Gastrocnemius medialis (tissue), 4 donors: ENCODE measurements around the gene NR6A1. TPM values are rescaled to one million over a fixed set of nuclear protein-coding genes. Genes with fewer than 3 reads are reported as not detected.

Source experiments
- ATAC-seq, 2 donors: fragments of 150-250 bp; one replicate each; pipeline ENCODE4 v1.9.1; 2016
- DNase-seq, 2 donors: peaks; one replicate each; pipeline ENCODE4 v3.0.0-alpha.2; 2019
- H3K27ac ChIP-seq, 4 donors: fragments of 200-600 bp; sonication (generic); 1 replicate in 1 of 4; 2 replicates in 3 of 4; pipeline ENCODE4 v1.5.1; 2016 to 2018; ENCODE audit warnings: mild to moderate bottlenecking in 2 of 4, moderate library complexity in 1 of 4
- H3K27me3 ChIP-seq, 3 donors: fragments of 200-600 bp; sonication (generic) in 2 of 3; 1 replicate in 1 of 3; 2 replicates in 2 of 3; pipeline versions ENCODE4 v1.5.1 to v1.6.0; 2016 to 2019; ENCODE audit warnings: mild to moderate bottlenecking in 1 of 3, moderate library complexity in 1 of 3
- H3K36me3 ChIP-seq, 2 donors: fragments of 200-600 bp; sonication (generic) in 1 of 2; one replicate each; pipeline ENCODE4 v1.5.1; 2017 to 2018
- H3K4me1 ChIP-seq, 2 donors: fragments of 200-600 bp; sonication (generic) in 1 of 2; one replicate each; pipeline ENCODE4 v1.5.1; 2016 to 2017; ENCODE audit warnings: mild to moderate bottlenecking in 2 of 2
- H3K4me3 ChIP-seq, 4 donors: fragments of 200-600 bp; sonication (generic) in 3 of 4; 1 replicate in 1 of 4; 2 replicates in 3 of 4; pipeline ENCODE4 v1.5.1; 2016 to 2019; ENCODE audit warnings: mild to moderate bottlenecking in 2 of 4
- H3K9me3 ChIP-seq, 3 donors: fragments of 200-600 bp; sonication (generic) in 2 of 3; 1 replicate in 1 of 3; 2 replicates in 2 of 3; pipeline ENCODE4 v1.5.1; 2016 to 2019
- POLR2A ChIP-seq, 2 donors: fragments of 450-650 bp; IDR thresholded peaks; one replicate each; pipeline ENCODE4 v1.6.1; 2017; ENCODE audit warnings: antibody characterized with exemption in 2 of 2, mild to moderate bottlenecking in 2 of 2, moderate library complexity in 2 of 2
- in situ Hi-C, 4 donors: fragments of 200-750 bp; cut with MboI; loops; one replicate each; pipeline versions ENCODE4 v1.15.0 to v1.8.0; 2017; ENCODE audit warnings: low sequenced_read_pairs in 4 of 4
- intact Hi-C: fragments of 100-400 bp; cut with DNase I; formaldehyde crosslinking; loops from one replicate; pipeline ENCODE4 v1.15.1; 2023; ENCODE audit warnings: low total_unique reads
- total RNA-seq, 4 donors: library from RNA; depleted of rRNA; stranded (reverse); fragments of >200 nt; gene quantifications; one replicate each; pipeline versions ENCODE4 v1.1.0 to v1.2.3, GENCODE V29; 2016
- TF ChIP-seq, protein P1 (sequence below), 5 experiments: fragments of 450-650 bp in 3 of 5; fragments of 200-600 bp in 2 of 5; sonication (generic) in 2 of 5; IDR thresholded peaks in 4 of 5; conservative IDR thresholded peaks in 1 of 5; 1 replicate in 4 of 5; 2 replicates in 1 of 5; pipeline ENCODE4 v1.5.1; 2016 to 2019; ENCODE audit warnings: antibody characterized with exemption in 5 of 5, mild to moderate bottlenecking in 3 of 5, moderate library complexity in 3 of 5

The NR6A1 gene
- total RNA-seq, 4 donors from 2014 or later = 0.58 to 5.6 (median 2.1) TPM

DNA sequence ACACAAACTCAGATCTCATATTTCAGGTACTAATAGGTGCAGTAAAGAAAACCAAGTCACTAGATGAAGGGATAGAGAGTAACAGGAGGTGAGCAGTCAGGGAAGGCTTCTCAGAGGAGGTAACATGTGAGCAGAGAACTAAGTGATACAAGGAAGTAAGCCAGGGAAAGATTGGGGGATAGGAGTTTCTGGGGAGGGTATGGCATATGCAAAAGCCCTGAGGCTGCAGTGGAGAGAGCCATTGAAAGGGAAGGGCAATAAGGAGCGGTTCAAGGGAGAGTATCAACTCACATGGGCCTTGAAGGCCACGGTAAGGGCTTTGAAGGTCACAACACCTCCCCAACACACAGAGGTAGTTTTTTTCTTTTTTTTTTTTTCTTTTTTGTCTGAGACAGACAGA, 12.7 kb upstream of the NR6A1 start:
- Histone ChIP-seq H3K4me1 (peaks cover 23 to 25% of the 10 kb centered on the region in 2 donors), H3K36me3 (no peaks in the 10 kb centered on the region), H3K4me3 (no peak overlapping the region), H3K9me3 (no peaks in the 10 kb centered on the region), H3K27ac (peak overlapping the region; percentile 39 to 60 (median 55)), H3K27me3 (no peaks in the 10 kb centered on the region)
- intact Hi-C loops (no loop called here), in situ Hi-C loops (no loop called here)
- TF ChIP-seq, protein P1, sequence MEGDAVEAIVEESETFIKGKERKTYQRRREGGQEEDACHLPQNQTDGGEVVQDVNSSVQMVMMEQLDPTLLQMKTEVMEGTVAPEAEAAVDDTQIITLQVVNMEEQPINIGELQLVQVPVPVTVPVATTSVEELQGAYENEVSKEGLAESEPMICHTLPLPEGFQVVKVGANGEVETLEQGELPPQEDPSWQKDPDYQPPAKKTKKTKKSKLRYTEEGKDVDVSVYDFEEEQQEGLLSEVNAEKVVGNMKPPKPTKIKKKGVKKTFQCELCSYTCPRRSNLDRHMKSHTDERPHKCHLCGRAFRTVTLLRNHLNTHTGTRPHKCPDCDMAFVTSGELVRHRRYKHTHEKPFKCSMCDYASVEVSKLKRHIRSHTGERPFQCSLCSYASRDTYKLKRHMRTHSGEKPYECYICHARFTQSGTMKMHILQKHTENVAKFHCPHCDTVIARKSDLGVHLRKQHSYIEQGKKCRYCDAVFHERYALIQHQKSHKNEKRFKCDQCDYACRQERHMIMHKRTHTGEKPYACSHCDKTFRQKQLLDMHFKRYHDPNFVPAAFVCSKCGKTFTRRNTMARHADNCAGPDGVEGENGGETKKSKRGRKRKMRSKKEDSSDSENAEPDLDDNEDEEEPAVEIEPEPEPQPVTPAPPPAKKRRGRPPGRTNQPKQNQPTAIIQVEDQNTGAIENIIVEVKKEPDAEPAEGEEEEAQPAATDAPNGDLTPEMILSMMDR (IDR thresholded peaks at IDR 0.05 in 4 of 5, conservative IDR thresholded peaks at IDR 0.05 in 1 of 5) = no peak
- no peak for TF ChIP-seq POLR2A (IDR thresholded peaks at IDR 0.05)
- ATAC-seq = no peak
- DNase-seq = no peak

DNA sequence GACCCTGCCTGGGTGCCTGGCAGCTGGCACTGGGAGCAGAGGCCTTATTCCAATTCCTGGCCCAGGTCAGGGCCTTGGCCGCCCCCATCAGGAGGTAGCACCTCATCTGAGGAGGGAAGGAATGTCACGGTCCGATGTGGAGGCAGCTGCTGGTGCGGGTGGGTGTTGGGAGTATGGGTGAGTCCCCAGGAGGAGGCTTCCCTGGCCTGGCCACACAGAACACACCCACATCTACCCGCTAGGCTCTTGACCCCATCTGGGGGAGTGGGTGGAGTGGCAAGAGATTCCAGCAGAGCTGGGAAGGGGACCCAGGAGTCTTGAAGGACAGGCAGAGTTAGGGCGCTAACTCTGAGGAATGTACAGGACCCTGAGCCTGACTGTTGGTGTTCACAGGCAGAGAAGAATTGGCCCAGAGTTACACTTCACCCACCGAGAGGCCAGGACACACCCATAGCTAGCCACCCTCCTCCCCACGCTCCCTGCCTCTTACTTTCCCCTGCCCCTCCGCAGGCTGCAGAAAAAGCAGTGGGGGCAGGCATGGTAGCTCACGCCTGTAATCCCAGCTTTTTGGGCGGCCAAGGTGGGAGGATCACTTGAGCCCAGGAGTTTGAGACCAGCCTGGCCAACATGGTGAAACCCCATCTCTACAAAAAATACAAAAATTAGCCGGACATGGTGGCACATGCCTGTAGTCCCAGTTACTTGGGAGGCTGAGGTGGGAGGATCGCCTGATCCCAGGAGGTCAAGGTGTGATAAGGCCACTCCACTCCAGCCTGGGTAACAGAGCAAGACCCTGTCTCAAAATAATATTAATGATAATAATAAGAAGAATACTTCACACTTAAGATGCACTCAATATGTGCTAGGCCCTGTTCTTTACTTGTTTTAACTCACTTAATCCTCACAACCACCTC, 11.8 kb upstream of the NR6A1 start:
- Histone ChIP-seq H3K27ac (peak overlapping the region; percentile 14 to 58 (median 46)), H3K27me3 (no peaks in the 10 kb centered on the region), H3K9me3 (no peaks in the 10 kb centered on the region), H3K4me3 (no peak overlapping the region), H3K36me3 (no peaks in the 10 kb centered on the region), H3K4me1 (peaks cover 23 to 26% of the 10 kb centered on the region in 2 donors)
- in situ Hi-C loops = no loop called here
- intact Hi-C loops = no loop called here
- TF ChIP-seq, protein P1 (IDR thresholded peaks at IDR 0.05 in 4 of 5, conservative IDR thresholded peaks at IDR 0.05 in 1 of 5) = no peak
- peak in 1 of 2 donors; percentile 12 for DNase-seq
- no peak for ATAC-seq

DNA sequence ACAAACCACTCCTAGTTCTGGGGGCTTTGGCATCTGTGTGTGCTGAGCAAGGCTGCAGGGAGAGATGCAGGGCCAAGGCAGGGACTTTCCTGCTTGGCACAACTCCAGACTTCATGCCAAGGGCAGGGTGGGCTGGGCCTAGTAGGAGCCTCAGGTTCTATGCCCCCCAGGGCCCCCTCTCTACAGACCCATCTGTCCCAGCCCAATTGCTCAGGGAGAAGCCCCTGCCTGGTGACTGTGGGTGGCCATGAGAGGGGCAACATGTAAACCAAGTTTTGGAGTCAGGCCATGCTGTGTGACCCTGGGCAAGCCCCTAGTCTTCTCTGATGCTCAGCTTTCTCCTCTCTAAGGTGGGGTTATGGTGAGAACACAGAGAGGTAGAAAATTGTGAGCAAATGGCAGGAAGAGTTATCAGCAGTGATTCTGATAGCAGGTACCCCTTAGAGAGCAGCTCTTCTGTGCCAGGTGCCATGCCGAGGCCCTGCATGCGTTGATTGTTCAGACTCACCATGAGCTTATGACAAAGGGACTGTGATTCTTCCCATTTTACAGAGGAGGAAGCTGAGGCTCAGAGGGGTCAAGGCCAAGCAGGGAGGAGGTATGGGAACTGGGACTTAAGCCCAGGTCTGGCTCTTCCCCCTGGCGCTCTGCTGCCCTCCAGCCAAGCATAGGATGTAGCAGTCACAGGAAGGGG, 11.0 kb upstream of the NR6A1 start:
- intact Hi-C loops (no loop called here), in situ Hi-C loops (no loop called here)
- Histone ChIP-seq H3K27me3 (no peaks in the 10 kb centered on the region), H3K27ac (peak overlapping the region; percentile 11 to 39 (median 17)), H3K9me3 (no peaks in the 10 kb centered on the region), H3K4me1 (peaks cover 23 to 26% of the 10 kb centered on the region in 2 donors), H3K36me3 (no peaks in the 10 kb centered on the region), H3K4me3 (no peak overlapping the region)
- DNase-seq = peak in 1 of 2 donors; percentile 9
- TF ChIP-seq, protein P1 (IDR thresholded peaks at IDR 0.05 in 4 of 5, conservative IDR thresholded peaks at IDR 0.05 in 1 of 5) = no peak
- TF ChIP-seq POLR2A (IDR thresholded peaks at IDR 0.05) = no peak
- no peak for ATAC-seq

DNA sequence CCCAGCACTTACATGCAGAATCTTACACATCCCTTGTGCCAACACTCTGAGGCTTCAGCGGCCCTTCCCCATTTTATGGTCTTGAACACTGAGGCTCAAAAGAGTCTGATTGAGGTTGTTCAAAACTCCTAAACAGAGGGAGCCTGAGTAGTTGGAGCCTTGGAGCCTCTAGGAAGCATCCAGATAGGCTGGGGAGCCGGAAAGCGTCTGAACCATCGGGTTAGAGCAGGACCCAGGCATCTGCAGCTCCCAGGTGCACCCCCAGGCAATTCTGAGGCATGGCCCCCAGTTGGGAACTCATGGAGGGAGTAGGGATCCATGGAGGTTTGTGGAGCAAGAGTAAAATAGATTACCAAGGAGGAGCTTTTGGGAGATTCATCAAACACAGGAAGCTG, 9.6 kb upstream of the NR6A1 start:
- H3K4me3 ChIP-seq = no peak overlapping the region

More for the DNA sequence above, 9.6 kb upstream of the NR6A1 start:
- Histone ChIP-seq H3K9me3 (no peaks in the 10 kb centered on the region), H3K27me3 (no peaks in the 10 kb centered on the region), H3K27ac (peak overlapping the region in 3 of 4 donors; percentile 35 to 54 (median 53)), H3K36me3 (no peaks in the 10 kb centered on the region), H3K4me1 (peaks cover 27 to 33% of the 10 kb centered on the region in 2 donors)
- no peak for ATAC-seq
- intact Hi-C loops = no loop called here
- in situ Hi-C loops = no loop called here
- DNase-seq = no peak
- TF ChIP-seq, protein P1 (IDR thresholded peaks at IDR 0.05 in 4 of 5, conservative IDR thresholded peaks at IDR 0.05 in 1 of 5) = no peak
- no peak for TF ChIP-seq POLR2A (IDR thresholded peaks at IDR 0.05)
